Activated gamma-delta T cell (primary cell): ENCODE results near the gene PCP4.

Experiments used
- DNase-seq: peaks from one replicate; lab custom pipeline; 2025; lab: John Stamatoyannopoulos, UW
- total RNA-seq, 2 donors: gene quantifications; one replicate each; lab custom pipeline; 2026; lab: John Stamatoyannopoulos, UW

The PCP4 gene
- total RNA-seq: 0 reads per million in 2 donors

DNA sequence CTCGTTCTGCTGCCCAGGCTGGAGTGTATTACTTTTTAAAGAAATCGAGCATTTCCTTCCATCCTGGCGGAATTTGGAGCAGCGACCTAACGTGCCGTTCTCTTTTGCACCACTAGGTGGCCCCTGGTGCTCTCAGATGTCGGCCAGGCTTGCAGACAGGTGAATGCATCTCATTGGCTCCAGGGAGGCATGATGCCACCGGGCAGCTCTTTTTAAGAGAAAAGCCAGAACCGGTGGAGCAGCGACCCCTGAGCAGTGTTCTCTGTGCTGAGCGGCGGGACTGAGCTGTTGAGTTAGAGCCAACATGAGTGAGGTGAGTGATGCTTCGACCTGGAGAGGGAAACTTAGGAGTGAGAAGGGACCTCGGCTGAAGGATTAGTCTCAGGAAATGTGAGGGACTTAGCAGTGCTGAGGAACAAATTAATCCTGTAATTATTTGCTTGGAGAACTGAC is at the start of gene PCP4:
Gene PCP4, plus strand, starts transcription at position 241 of the 453 bp plus-strand sequence. Its CDS starts 64 bp downstream, at position 305.
- DNase-seq: no peak

DNA sequence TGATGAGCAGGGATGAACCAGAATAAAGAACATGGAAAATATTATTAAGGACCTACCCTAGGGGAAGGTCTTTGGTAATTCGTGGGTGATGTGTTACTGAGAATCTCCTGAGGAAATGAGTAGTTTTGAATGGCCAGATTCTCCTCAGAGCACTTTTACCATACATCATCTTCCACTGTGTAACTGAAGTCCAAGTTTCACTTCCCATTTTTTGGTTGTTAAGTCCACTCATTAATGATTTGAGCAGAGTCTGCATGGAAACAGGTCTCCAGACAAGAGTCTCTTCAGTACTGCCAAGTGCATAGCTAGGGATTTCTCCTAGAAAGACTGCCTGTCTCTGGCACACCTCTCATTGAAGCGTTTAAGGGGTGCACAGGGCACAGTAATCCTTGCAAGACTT is 48.7 kb upstream of the PCP4 start:
- DNase-seq: no peak

GRCh38 chr21:39822042-39822441 is 45.2 kb upstream of the PCP4 start:
- DNase-seq: no peak

DNA sequence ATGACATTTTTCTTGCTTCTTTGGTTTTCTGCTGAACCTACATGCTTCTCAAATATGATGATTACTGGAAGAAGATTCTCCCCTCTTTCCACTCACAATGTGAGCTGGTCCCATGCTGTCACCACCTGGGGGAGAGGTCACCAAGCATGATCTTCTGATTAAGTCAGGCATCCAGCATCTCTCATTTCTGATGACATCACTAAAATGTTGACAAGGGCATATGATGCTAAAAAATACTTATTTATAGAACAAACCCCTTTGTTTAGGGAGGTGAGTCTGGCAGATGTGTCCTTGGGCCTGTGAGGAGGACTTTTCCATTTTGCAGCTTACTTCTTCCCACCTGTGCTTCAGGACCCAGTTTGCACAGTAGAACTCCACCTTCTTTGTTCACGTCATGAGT is 42.0 kb upstream of the PCP4 start:
- DNase-seq: no peak

DNA sequence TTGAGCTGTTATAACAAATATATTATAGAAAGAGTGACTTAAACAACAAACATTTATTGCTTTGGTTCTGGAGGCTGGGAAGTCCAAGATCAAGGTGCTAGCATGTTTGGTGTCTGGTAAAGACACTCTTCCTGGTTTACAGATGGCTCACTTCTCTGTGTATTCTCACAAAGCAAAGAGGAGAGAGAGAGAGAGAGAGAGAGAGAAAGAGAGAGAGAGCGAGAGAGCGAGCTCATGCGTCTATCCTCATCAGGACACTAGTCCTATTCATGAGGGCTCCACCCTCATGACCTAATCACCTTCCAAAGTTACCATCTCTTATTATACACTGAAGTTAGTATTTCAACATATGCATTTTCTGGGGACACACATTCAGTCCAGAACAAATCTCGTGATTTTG is 32.7 kb upstream of the PCP4 start:
- no peak for DNase-seq

GRCh38 chr21:39837861-39838359 is 29.3 kb upstream of the PCP4 start:
- no peak for DNase-seq

- DNase-seq: no peak
Observed at GRCh38 chr21:39840373-39841097, 26.7 kb upstream of the PCP4 start.

DNA sequence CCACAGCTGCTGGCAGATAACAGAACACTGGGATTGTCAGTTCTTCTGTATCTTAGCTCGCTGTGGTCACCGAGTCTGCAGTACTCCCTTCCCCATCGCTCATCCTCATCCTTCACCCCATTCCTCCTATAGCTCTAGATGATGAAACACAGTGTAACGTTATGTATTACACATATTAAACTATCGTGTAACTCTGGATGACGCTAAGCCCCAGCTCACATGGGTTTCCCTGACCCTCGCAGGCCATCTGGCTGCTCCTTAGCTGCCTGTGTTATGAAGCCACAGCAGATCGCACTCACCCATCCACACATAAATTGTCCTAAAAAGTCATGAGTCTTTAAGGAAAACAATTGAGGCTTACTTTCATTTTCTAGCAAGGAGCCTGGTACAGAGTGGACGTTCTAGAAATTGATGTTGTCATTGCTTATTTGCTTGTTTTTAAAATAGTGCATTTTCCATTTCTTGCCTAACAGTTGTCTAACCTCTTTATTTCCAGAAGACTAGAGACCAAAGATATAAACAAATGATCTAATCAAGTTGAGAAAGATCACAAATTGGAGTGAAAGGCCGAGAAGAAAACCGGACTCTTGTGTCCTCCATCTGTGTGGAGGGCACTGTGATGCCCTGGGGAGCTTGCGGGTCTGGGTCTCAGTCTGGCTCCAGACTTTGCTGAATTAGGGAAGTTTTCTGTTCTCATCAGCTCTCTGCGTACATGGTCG is 24.3 kb upstream of the PCP4 start:
- DNase-seq: no peak

DNA sequence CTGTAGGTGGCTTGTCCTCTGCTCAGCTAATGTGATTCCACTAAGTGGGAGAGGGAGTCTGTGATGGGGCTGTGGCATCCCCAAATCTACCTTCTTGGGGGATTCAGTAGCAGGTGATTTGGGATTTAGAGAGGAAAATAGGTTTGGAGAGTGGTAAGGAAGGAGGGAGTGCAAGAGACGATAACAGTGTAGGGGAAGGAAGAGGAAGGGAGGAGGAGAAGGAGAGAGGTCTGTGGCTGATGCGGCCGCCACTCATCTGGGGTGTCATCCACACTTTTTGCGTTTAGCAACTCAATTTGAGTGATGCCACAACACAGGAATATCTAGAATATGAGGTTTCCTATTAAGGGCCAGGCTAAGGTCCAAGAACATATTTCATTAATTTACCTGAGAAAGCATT is 23.8 kb upstream of the PCP4 start:
- DNase-seq: no peak

DNA sequence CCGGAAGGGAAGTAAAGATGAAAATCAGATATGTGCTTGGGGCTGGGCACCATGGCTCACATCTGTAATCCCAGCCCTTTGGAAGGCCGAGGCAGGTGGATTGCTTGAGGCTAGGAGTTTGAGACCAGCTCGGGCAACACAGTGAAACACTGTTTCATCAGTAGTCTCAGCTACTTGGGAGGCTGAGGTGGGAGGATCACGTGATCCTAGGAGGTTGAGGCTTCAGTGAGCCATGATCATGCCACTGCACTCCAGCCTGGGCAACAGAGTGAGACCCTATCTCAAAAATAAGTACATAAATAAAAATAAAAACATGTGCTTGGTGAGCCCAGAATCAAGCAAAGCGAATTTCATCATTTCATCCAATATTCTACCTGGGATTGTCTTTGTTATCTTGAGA is 23.3 kb upstream of the PCP4 start:
- DNase-seq: no peak

- DNase-seq: no peak
Observed at GRCh38 chr21:39845571-39846130, 21.6 kb upstream of the PCP4 start.

GRCh38 chr21:39847877-39848276 is 19.4 kb upstream of the PCP4 start:
- DNase-seq: no peak

DNA sequence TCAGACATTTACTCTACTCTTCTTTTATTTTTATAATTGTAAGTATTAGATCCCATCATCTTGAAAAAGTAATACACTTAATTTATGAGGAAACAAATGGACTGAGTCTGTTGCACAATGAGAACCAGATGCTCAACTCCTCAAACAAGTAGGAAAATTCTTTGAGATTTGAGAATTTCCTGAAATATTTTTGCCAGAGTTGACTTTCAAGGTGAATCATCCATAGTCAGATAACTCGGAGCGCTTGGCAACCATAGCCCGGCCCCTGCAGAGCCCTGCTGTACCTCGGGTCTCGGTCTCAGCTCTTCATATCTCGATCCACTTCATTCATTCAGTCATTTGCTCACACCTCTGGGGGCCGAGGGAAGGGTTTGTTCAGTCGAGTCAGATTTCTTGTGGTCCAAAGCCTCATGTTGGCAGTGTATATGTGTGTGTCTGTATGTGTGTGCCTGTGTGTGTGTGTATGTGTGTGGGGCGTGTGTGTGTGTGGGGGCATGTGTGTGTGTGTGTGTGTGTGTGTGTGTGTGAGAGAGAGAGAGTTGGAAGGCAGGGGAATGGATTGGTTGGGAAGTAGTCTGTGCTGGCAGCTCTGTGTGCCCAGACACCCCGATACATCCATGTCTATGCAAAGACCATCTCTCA is 18.1 kb upstream of the PCP4 start:
- no peak for DNase-seq

GRCh38 chr21:39850333-39850732 is 16.9 kb upstream of the PCP4 start:
- DNase-seq: no peak

- no peak for DNase-seq
Observed at GRCh38 chr21:39851002-39851618, 16.1 kb upstream of the PCP4 start.

DNA sequence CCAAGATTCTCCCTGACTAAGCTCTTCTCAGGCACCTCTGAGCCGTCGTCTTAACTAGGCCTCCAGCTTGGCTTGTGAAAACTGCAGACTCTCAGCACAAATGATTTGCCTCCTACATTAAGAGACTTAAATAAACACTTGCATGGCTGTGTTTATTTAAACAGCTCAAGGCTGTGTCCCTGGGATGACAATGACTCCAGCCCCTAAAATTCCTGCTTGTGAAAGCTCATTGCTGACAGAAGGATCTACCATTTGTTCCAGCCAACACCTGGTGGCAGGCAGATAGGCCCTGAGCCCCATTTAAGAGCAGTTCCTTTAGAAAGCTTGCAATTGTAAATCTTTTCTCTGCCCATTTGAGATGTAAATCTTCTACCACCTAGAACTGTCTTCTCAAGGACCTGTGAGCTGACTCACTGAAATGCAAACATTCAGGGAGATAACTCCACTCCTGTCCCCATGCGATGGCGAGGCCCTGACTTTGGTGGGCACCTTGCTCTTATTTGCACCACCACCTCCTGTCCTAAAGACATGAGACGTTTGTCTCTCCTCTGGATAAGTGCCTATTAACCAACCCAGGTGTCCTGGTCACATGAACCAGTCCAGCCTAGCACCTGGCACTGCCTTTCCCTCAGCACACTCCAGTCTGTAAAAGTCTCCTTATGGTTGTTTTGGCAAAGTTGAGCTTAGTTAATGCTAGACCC is 15.1 kb upstream of the PCP4 start:
- no peak for DNase-seq

DNA sequence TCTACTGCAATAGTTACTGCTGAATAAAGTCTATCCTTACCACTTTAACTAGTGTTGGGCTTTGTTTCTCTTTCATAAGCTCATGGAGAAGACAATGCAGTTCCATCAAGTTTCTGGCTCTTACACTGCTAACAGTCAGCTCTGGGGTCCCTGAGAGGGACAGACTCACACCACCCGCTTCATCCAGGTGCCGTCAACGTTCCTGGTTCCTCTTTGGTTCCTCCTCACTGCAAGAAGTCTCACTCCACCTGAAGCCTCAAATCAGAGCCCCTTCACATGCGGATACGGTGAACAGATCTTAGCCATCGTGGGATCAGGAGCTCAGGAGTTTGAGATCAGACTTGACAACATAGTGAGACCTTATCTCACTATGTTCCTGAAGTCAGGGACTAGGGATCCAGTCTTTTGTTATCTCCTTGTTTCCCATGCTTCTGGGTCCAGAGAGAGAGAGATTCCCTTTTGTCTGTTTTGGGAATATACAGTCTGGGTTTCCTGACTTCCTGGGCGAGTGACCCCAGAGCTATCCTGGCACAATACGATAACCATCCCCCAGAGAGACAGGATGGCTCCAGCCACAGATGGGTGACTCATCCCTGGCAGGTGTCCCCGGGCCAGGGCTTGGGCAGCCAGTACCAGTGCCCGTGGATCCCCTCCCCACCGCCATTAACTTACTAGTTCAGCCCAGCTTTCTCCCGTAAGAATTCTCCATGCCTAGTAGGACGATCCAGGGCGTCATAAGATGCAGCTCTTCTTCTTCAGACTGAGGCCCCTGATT is 14.3 kb upstream of the PCP4 start:
- no peak for DNase-seq

DNA sequence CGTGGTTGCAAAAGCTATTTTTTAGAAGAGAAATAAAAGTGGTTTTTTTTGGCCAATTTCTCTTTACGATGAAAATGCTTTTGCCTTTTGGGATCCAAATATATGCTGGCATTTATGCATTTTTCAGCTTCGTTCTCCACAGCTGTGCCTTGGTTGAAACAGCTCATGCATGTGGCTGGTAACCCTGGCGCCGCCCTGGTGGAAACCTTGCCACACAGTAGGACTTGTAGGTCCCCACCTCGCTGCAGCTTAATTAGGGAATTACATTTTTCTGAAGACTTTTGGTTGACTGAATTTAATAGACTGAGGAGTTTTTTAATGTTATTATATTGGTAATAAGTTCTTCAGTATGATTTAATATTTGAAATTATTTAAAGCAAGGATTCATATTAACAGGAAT is 12.7 kb upstream of the PCP4 start:
- no peak for DNase-seq

DNA sequence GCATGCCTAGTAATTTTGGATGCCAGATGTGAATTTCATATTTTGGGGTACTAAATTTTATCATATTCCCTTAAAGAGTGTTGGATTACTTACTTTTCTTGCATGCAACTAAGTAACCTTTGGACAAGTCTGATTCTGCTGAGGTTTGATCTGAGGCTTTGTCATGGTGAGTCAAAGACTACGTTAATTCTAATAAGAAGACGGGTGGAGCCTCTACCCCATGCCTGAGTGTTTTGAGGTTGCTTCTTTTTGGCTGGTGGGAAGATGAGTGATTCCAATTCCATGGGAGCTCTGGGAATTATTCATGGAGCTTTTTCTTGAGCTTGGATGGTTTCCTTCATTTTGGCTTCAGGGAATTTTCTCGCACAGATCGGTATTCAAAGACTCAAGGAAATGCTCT is 11.6 kb upstream of the PCP4 start:
- no peak for DNase-seq

- no peak for DNase-seq
Observed at GRCh38 chr21:39860600-39860999, 6.6 kb upstream of the PCP4 start.

DNA sequence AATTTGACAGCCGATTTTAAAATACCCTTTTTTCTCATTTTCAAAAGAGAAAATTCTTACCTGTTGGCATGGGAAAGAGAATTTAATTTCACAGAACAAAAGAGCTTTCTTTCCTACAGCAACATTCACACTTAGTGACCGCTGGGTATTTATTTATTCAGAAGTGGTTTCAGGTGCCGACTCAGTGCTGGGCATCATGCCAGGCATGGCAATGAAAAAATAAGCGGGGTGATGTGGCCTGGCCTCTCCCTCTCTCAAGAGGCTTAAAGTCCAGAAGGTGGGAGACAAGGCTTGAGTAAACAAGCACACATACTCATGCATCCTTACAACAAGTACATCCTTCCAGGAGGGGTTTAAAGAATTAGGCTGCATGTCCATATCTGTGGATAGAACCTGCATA is 4.1 kb upstream of the PCP4 start:
- DNase-seq: no peak
